ENCODE measurements around the gene DLGAP1. TPM values are rescaled to one million over a fixed set of nuclear protein-coding genes. Genes with fewer than 3 reads are reported as not detected.

The DLGAP1 gene
- total RNA-seq, 1 experiment from 2014 or later = 23.2 TPM

DNA sequence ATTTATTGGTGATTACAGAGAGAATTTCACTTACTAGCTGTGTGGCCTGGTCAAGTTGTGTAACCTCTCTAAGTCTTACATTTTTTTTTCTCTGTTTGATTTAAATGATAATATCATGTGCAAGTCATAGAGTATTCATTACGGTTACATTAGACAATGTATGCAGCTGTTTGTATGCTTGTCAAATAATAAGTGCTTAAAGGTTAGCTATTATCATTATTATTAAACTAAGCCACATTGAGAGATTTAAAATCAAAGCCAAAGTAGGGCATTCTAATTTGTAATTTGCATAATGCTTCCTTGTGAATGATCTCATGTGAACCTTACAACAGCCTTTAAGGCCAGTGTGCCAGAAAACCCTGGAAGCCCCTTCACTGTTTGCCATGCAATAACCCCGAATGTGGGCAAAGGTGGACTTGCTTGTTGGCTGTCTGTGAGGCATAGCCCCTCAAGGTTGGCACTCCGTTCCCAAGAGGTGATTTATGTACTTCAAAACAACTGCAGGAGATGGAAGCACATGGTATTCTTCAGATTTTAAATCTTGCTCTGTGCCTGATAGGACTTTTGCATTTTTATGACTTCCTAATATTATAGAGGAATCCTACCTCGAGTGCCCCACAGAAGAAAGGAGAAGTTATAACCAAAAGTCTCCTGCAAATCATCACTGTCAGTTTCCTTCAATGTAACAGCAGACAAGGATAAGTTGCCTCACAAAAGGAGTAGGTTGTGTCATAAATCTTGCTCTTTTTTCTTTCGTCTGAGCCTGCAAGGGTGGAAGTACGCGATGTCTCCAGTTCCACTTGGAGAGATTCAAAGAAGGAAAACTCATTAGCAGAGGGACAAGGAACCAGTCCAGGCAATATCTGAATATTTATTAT is 733.1 kb downstream of the DLGAP1 start:
- Histone ChIP-seq H3K27me3 (ENCODE audit: insufficient read depth, low read length) (no peaks in the 10 kb centered on the region), H3K18ac (ENCODE audit: insufficient read length, low read depth, low read length) (no peak overlapping the region), H3K9me3 (ENCODE audit: control insufficient read depth, low read depth, low read length) (no peaks in the 10 kb centered on the region), H2BK5ac (ENCODE audit: insufficient read length, low read length) (no peak overlapping the region), H3K4me2 (ENCODE audit: insufficient read depth, insufficient read length, low read length) (no peak overlapping the region), H2BK15ac (ENCODE audit: low read depth, low read length) (no peak overlapping the region), H3K79me2 (ENCODE audit: insufficient read depth, low read length) (no peaks in the 10 kb centered on the region), H2AFZ (ENCODE audit: low read length) (no peak overlapping the region), H3K27ac (ENCODE audit: insufficient read length, low read depth, low read length) (no peak overlapping the region), H3K14ac (ENCODE audit: insufficient read depth, low read length) (no peak overlapping the region; the same call in 1 of the 2 replicates), H3K9ac (ENCODE audit: extremely low read depth, insufficient read length, low read length) (no peak overlapping the region), H4K5ac (ENCODE audit: insufficient read length, low read depth, low read length) (no peak overlapping the region), H4K20me1 (ENCODE audit: control insufficient read depth, insufficient read depth, insufficient read length) (no peaks in the 10 kb centered on the region), H3K56ac (ENCODE audit: insufficient read length, low read depth, low read length) (no peak overlapping the region), H3T11ph (ENCODE audit: low read length) (no peak overlapping the region), H3K23me2 (ENCODE audit: insufficient read length, low read depth, low read length, poor library complexity, severe bottlenecking) (no peaks in the 10 kb centered on the region), H4K91ac (ENCODE audit: insufficient read length, low read depth, low read length) (no peak overlapping the region), H3K4me1 (ENCODE audit: insufficient read depth, low read length) (peaks cover 2% of the 10 kb centered on the region; the same call in 1 of the 2 replicates), H2BK120ac (ENCODE audit: low read depth, low read length, poor library complexity, severe bottlenecking) (no peak overlapping the region), H3K23ac (ENCODE audit: insufficient read length, low read depth, low read length) (no peak overlapping the region), H3K4ac (ENCODE audit: low read depth, low read length) (no peak overlapping the region), H2BK20ac (ENCODE audit: low read depth, low read length, poor library complexity, severe bottlenecking) (no peak overlapping the region), H2AK5ac (ENCODE audit: insufficient read length, low read length) (no peak overlapping the region), H3K79me1 (ENCODE audit: insufficient read depth, low read depth, low read length, poor library complexity, severe bottlenecking) (no peaks in the 10 kb centered on the region), H4K8ac (replicated peaks; ENCODE audit: insufficient read length, low read depth, low read length) (no peak overlapping the region), H2BK12ac (ENCODE audit: insufficient read length, low read depth, low read length) (no peak overlapping the region)
- TF ChIP-seq, protein P1, sequence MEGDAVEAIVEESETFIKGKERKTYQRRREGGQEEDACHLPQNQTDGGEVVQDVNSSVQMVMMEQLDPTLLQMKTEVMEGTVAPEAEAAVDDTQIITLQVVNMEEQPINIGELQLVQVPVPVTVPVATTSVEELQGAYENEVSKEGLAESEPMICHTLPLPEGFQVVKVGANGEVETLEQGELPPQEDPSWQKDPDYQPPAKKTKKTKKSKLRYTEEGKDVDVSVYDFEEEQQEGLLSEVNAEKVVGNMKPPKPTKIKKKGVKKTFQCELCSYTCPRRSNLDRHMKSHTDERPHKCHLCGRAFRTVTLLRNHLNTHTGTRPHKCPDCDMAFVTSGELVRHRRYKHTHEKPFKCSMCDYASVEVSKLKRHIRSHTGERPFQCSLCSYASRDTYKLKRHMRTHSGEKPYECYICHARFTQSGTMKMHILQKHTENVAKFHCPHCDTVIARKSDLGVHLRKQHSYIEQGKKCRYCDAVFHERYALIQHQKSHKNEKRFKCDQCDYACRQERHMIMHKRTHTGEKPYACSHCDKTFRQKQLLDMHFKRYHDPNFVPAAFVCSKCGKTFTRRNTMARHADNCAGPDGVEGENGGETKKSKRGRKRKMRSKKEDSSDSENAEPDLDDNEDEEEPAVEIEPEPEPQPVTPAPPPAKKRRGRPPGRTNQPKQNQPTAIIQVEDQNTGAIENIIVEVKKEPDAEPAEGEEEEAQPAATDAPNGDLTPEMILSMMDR (conservative IDR thresholded peaks at IDR 0.05) = no peak
- no peaks in the 10 kb centered on the region for H3K9me3 Mint-ChIP-seq
- no peaks in the 10 kb centered on the region for H3K27me3 Mint-ChIP-seq (ENCODE audit: low read depth)
- no CpG with 5 or more reads among the region's 7 CpGs for WGBS (ENCODE audit: extremely low coverage, insufficient read length, low lambda C conversion rate)
- no peaks in the 10 kb centered on the region; a peak in 1 of 7 replicates for H3K36me3 Mint-ChIP-seq (ENCODE audit: insufficient read depth in 1 of 3, low read depth in 3 of 3)
- no peak for DNase-seq
- H3K4me3 Mint-ChIP-seq = no peak overlapping the region
- peaks cover 27 to 29% of the 10 kb centered on the region in 2 experiments for H3K4me1 Mint-ChIP-seq
- H3K27ac Mint-ChIP-seq = peak overlapping the region in 1 of 3 experiments; percentile 67; a peak in 2 of 7 replicates
